ENCODE measurements around the gene LETM1.

DNA sequence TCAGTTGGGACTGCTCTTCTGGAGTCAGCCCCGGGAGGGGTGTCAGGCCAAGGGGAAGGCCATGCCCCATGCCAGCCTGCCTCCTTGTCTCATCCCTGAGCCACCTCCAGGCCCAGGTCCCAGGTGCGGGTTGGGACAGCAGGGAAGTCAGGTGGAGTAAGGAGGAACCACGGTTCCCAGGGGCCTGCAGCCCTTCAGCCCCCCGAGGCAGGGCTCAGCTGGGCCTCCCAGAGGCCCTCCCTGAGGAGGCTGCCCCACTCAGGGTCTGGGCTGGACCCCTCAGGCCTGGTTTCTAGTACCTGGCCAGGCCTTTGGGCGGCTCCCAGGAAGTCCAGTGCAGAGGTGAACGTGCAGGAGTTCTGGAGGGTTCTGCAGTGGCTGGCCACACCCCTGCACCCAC lies 86.3 kb downstream of the LETM1 start:
- TF ChIP-seq, protein P1, sequence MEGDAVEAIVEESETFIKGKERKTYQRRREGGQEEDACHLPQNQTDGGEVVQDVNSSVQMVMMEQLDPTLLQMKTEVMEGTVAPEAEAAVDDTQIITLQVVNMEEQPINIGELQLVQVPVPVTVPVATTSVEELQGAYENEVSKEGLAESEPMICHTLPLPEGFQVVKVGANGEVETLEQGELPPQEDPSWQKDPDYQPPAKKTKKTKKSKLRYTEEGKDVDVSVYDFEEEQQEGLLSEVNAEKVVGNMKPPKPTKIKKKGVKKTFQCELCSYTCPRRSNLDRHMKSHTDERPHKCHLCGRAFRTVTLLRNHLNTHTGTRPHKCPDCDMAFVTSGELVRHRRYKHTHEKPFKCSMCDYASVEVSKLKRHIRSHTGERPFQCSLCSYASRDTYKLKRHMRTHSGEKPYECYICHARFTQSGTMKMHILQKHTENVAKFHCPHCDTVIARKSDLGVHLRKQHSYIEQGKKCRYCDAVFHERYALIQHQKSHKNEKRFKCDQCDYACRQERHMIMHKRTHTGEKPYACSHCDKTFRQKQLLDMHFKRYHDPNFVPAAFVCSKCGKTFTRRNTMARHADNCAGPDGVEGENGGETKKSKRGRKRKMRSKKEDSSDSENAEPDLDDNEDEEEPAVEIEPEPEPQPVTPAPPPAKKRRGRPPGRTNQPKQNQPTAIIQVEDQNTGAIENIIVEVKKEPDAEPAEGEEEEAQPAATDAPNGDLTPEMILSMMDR (IDR thresholded peaks at IDR 0.05), result no peak
- TF ChIP-seq POLR2A (IDR thresholded peaks at IDR 0.05), result no peak

All from adrenal gland (tissue), 5 donors.